Measurements from ENCODE around the gene SLC6A7.

- TF ChIP-seq ZNF24 (tag by site-specific recombination; IDR thresholded peaks at IDR 0.05) (no peak), ZNF274 (IDR thresholded peaks at IDR 0.05; ENCODE audit: low read length) (no peak), ZNF274 (tag by site-specific recombination; IDR thresholded peaks at IDR 0.05; ENCODE audit: borderline replicate concordance) (no peak), WT1 (tag by site-specific recombination; IDR thresholded peaks at IDR 0.05) (no peak), SALL2 (tag by site-specific recombination; IDR thresholded peaks at IDR 0.05; ENCODE audit: borderline replicate concordance) (no peak), ZNF214 (tag by site-specific recombination; IDR thresholded peaks at IDR 0.05; ENCODE audit: borderline replicate concordance) (no peak), PRDM10 (tag by site-specific recombination; IDR thresholded peaks at IDR 0.05) (no peak), GLIS2 (tag by site-specific recombination; IDR thresholded peaks at IDR 0.05) (no peak), SP2 (tag by site-specific recombination; IDR thresholded peaks at IDR 0.05) (no peak), ZBTB20 (tag by site-specific recombination; IDR thresholded peaks at IDR 0.05) (no peak)
- TF ChIP-seq, protein P1, sequence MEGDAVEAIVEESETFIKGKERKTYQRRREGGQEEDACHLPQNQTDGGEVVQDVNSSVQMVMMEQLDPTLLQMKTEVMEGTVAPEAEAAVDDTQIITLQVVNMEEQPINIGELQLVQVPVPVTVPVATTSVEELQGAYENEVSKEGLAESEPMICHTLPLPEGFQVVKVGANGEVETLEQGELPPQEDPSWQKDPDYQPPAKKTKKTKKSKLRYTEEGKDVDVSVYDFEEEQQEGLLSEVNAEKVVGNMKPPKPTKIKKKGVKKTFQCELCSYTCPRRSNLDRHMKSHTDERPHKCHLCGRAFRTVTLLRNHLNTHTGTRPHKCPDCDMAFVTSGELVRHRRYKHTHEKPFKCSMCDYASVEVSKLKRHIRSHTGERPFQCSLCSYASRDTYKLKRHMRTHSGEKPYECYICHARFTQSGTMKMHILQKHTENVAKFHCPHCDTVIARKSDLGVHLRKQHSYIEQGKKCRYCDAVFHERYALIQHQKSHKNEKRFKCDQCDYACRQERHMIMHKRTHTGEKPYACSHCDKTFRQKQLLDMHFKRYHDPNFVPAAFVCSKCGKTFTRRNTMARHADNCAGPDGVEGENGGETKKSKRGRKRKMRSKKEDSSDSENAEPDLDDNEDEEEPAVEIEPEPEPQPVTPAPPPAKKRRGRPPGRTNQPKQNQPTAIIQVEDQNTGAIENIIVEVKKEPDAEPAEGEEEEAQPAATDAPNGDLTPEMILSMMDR (tag by site-specific recombination; IDR thresholded peaks at IDR 0.05) = no peak
- TF ChIP-seq, protein P2, sequence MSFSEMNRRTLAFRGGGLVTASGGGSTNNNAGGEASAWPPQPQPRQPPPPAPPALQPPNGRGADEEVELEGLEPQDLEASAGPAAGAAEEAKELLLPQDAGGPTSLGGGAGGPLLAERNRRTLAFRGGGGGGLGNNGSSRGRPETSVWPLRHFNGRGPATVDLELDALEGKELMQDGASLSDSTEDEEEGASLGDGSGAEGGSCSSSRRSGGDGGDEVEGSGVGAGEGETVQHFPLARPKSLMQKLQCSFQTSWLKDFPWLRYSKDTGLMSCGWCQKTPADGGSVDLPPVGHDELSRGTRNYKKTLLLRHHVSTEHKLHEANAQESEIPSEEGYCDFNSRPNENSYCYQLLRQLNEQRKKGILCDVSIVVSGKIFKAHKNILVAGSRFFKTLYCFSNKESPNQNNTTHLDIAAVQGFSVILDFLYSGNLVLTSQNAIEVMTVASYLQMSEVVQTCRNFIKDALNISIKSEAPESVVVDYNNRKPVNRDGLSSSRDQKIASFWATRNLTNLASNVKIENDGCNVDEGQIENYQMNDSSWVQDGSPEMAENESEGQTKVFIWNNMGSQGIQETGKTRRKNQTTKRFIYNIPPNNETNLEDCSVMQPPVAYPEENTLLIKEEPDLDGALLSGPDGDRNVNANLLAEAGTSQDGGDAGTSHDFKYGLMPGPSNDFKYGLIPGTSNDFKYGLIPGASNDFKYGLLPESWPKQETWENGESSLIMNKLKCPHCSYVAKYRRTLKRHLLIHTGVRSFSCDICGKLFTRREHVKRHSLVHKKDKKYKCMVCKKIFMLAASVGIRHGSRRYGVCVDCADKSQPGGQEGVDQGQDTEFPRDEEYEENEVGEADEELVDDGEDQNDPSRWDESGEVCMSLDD (tag by site-specific recombination; IDR thresholded peaks at IDR 0.05) = no peak
Observed at GRCh38 chr5:150141544-150142184, 48.2 kb upstream of the SLC6A7 start.

Measured in HEK293 (cell line).